ENCODE results near the gene VTI1A.
"Not testable (repeated sequence)": the region's sequence is repeated elsewhere in the genome, so short reads cannot be mapped to it uniquely, and the experiment has no call there.

The VTI1A gene

DNA sequence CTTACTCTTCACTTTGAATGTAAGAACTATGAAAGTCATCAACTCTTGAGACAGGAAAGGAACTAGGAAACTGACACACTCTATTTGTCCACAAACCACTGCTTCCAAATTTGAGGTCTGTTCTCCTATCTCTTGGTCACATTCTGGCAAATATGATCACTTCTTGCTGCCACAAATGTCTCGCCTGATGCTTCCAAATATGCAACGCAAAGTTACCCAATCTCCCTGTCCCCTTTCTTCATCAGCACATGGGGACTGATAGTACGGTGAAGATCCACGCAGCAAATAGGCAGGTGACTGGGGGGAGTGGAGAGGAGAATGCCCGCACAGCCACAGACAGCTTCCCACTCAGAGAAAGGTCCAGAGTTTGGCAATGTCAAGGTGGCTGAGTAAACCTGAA, 410.5 kb downstream of the VTI1A start:
- DNase-seq, result no peak

- DNase-seq, result no peak
Measured at GRCh38 chr10:112858986-112859651, 412.1 kb downstream of the VTI1A start.

GRCh38 chr10:112859793-112860192, 412.8 kb downstream of the VTI1A start:
- no peak for DNase-seq

- not testable (repeated sequence) for DNase-seq
Measured at GRCh38 chr10:112863461-112863860, 416.4 kb downstream of the VTI1A start.
